Measurements from ENCODE around the gene DOK7. TPM values are rescaled to one million over a fixed set of nuclear protein-coding genes. Genes with fewer than 3 reads are reported as not detected.

The DOK7 gene
- total RNA-seq, 2 donors from 2014 or later: 8.2 to 16.4 TPM

DNA sequence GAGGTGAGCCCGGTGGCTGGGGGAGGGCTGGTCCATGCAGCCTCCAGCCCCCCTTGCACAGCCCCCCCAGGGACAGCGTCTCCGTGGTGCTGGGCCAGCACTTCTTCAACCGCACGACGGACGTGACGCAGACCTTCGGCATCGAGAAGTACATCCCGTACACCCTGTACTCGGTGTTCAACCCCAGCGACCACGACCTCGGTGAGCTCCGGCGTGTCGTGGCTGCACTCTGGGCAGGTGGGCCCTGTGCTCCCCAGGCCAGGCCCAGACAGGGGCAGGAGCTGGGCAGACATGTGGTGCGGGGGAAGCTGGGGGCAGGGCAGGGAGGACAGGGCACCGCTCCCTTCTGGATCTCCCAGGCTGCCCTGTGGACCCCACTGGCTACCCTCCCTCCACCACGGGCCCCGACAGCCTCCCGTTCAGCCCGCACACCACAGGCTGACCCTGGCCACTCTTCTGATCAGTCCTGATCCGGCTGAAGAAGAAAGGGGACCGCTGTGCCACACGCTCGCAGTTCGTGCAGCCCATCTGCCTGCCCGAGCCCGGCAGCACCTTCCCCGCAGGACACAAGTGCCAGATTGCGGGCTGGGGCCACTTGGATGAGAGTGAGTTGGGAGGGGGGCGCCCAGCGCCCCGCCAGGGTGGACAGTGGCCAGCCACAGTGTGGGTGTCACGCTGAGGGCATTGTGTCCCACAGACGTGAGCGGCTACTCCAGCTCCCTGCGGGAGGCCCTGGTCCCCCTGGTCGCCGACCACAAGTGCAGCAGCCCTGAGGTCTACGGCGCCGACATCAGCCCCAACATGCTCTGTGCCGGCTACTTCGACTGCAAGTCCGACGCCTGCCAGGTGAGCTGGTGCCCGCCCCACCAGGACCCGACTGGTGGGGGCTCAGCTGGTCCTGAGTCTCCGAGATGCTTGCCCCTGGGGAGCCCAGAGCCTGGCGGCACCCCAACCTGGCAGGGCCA, 15.4 kb upstream of the DOK7 start:
- no peaks in the 10 kb centered on the region for H3K4me1 ChIP-seq (replicated peaks)
- H3K4me3 ChIP-seq: no peak overlapping the region
- intact Hi-C loops (cut with DNase I): loop anchor here (5.0 kb wide), 1 partner anchor 245 kb away; no protein-coding TSS in a partner anchor
- 93% methylated on average over 51 of the region's 53 CpGs for WGBS
- TF ChIP-seq POLR2A (IDR thresholded peaks at IDR 0.05) (no peak), POLR2AphosphoS5 (IDR thresholded peaks at IDR 0.05) (no peak)
- H3K36me3 ChIP-seq: no peaks in the 10 kb centered on the region
- DNase-seq (ENCODE audit: low spot score): no peak
- no peak overlapping the region for H3K27ac ChIP-seq
- H3K27me3 ChIP-seq (replicated peaks; ENCODE audit: insufficient read depth): no peaks in the 10 kb centered on the region
- no peaks in the 10 kb centered on the region for H3K9me3 ChIP-seq

DNA sequence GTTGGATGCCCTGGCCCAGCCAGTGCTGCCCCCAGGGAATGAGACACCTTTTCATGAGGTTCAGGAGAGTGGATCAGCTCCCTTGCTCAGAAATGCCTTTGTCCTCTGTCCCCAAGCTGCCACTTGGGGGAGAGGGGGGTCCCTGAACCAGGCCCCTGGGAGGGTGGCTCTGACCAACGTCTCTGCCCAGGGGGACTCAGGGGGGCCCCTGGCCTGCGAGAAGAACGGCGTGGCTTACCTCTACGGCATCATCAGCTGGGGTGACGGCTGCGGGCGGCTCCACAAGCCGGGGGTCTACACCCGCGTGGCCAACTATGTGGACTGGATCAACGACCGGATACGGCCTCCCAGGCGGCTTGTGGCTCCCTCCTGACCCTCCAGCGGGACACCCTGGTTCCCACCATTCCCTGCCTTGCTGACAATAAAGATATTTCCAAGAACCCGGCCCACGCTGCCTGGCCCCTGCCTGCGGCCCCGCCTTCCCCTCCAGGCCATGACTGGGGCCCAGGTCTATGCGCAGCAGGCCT, 14.0 kb upstream of the DOK7 start:
- 90% methylated on average over 21 of the region's 21 CpGs for WGBS

DNA sequence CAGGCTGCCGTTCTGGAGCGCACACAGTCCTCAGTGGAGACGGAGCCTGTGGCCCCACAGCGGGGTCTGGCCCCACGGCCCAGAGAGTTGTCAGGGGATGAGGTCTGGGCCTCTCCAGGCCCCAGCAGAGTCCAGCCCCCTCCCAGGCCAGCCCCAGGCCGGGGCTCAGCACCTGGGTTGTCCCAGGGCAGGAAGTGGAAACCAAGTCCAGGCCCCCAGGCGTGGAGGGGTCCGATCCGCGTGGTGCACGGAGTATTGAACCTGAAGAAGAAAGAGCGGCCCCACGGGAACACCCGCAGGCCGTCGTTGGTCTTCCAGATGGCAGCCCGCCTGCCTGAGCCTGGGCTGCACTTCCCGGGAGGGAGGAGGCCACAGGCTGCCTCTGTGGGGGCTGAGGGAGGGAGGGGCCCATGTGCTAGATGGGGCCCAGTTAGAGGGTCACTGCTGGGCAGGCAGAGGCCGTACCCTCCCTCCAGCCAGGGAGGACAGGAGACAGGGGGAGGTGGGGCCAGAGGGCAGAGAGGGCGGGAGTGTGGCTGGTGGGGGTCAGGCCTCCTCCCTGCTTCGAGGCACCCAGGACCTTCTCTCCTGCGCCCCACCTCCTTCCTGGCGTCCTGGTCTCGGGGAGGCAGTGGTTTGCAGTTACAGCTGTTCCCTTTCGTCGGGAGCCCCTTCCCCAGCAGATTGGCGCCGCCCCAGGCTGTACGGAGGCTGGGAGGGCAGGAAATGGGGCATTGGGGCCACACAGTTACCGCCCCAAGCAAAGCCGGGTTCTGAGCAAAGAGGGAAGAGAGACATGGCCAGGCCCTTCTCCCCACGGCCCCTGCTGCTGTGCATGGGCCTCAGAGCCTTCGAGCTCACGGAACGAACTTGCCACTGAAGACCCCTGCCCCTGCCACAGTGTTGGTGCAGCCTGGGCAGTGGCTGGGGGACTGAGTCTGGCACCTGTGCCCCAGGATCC, 13.3 kb upstream of the DOK7 start:
- H3K9me3 ChIP-seq: no peaks in the 10 kb centered on the region
- DNase-seq (ENCODE audit: low spot score): no peak
- TF ChIP-seq, protein P1, sequence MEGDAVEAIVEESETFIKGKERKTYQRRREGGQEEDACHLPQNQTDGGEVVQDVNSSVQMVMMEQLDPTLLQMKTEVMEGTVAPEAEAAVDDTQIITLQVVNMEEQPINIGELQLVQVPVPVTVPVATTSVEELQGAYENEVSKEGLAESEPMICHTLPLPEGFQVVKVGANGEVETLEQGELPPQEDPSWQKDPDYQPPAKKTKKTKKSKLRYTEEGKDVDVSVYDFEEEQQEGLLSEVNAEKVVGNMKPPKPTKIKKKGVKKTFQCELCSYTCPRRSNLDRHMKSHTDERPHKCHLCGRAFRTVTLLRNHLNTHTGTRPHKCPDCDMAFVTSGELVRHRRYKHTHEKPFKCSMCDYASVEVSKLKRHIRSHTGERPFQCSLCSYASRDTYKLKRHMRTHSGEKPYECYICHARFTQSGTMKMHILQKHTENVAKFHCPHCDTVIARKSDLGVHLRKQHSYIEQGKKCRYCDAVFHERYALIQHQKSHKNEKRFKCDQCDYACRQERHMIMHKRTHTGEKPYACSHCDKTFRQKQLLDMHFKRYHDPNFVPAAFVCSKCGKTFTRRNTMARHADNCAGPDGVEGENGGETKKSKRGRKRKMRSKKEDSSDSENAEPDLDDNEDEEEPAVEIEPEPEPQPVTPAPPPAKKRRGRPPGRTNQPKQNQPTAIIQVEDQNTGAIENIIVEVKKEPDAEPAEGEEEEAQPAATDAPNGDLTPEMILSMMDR (IDR thresholded peaks at IDR 0.05): no peak
- TF ChIP-seq POLR2AphosphoS5 (IDR thresholded peaks at IDR 0.05): no peak
- no peak for TF ChIP-seq POLR2A (IDR thresholded peaks at IDR 0.05)
- intact Hi-C loops (cut with DNase I): loop anchor here (5.0 kb wide), 1 partner anchor 248 kb away; no protein-coding TSS in a partner anchor
- WGBS: 83% methylated on average over 32 of the region's 35 CpGs
- H3K27ac ChIP-seq: no peak overlapping the region
- H3K4me3 ChIP-seq: no peak overlapping the region
- H3K27me3 ChIP-seq (replicated peaks; ENCODE audit: insufficient read depth): no peaks in the 10 kb centered on the region
- H3K36me3 ChIP-seq: no peaks in the 10 kb centered on the region
- H3K4me1 ChIP-seq (replicated peaks): no peaks in the 10 kb centered on the region

More for the DNA sequence above, 14.0 kb upstream of the DOK7 start:
- TF ChIP-seq POLR2AphosphoS5 (IDR thresholded peaks at IDR 0.05): no peak
- no peak for TF ChIP-seq POLR2A (IDR thresholded peaks at IDR 0.05)
- TF ChIP-seq, protein P1 (IDR thresholded peaks at IDR 0.05): no peak
- H3K4me3 ChIP-seq: no peak overlapping the region
- H3K4me1 ChIP-seq (replicated peaks): no peaks in the 10 kb centered on the region
- no peaks in the 10 kb centered on the region for H3K9me3 ChIP-seq
- no peak overlapping the region for H3K27ac ChIP-seq
- no peak for DNase-seq (ENCODE audit: low spot score)
- H3K27me3 ChIP-seq (replicated peaks; ENCODE audit: insufficient read depth): no peaks in the 10 kb centered on the region
- intact Hi-C loops (cut with DNase I): loop anchor here (5.0 kb wide), 1 partner anchor 247 kb away; no protein-coding TSS in a partner anchor
- no peaks in the 10 kb centered on the region for H3K36me3 ChIP-seq

DNA sequence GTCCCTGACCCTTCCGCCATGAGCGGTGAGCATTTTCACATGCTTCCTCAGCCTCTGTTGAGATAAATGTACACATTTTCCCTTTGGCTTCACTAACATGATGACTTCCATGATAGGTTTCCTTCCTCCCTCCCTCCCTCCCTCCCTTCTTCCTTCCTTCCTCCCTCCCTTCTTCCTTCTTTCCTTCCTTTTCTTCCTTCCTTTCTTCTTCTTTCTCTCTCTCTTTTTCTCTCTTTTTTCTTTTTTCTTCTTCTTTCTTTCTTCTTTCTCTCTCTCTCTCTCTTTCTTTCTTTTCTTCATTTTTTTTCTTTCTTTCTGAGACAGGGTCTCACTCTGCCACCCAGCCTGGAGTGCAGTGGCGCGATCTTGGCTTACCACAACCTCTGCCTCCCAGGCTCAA, 12.5 kb upstream of the DOK7 start:
- DNase-seq (ENCODE audit: low spot score): no peak
- no peaks in the 10 kb centered on the region for H3K4me1 ChIP-seq (replicated peaks)
- H3K9me3 ChIP-seq: no peaks in the 10 kb centered on the region
- TF ChIP-seq POLR2A (IDR thresholded peaks at IDR 0.05): no peak
- no peak for TF ChIP-seq POLR2AphosphoS5 (IDR thresholded peaks at IDR 0.05)
- TF ChIP-seq, protein P1 (IDR thresholded peaks at IDR 0.05): no peak
- intact Hi-C loops (cut with DNase I): no loop called here
- no peaks in the 10 kb centered on the region for H3K36me3 ChIP-seq
- H3K27me3 ChIP-seq (replicated peaks; ENCODE audit: insufficient read depth): no peaks in the 10 kb centered on the region
- no peak overlapping the region for H3K4me3 ChIP-seq
- 100% methylated on average over 4 of the region's 4 CpGs for WGBS
- H3K27ac ChIP-seq: no peak overlapping the region

DNA sequence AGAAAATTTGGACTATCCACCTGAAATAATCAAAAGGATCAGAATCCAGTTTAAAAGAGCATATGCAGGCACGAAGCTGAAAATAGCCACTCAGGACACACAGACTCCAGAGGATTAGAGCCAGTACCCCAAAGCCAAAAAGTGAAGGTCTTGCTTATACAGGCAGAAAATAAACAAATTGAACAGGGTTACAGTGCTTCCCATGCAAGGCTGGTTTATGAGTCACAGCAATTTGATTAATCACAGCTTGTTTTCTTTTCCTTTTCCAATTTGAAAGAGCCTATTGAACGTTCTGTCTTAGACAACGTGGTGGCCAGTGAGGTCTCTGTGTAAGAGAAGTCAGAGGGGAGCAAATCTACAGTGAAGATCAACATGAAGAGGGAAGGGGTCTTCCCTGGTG, 11.2 kb upstream of the DOK7 start:
- TF ChIP-seq POLR2AphosphoS5 (IDR thresholded peaks at IDR 0.05): no peak
- TF ChIP-seq POLR2A (IDR thresholded peaks at IDR 0.05): no peak
- TF ChIP-seq, protein P1 (IDR thresholded peaks at IDR 0.05): no peak
- H3K27ac ChIP-seq: no peak overlapping the region
- DNase-seq (ENCODE audit: low spot score): no peak

More for the DNA sequence above, 11.2 kb upstream of the DOK7 start:
- WGBS: 30% methylated on average over 3 of the region's 3 CpGs
- no peaks in the 10 kb centered on the region for H3K36me3 ChIP-seq
- no peaks in the 10 kb centered on the region for H3K4me1 ChIP-seq (replicated peaks)
- H3K4me3 ChIP-seq: no peak overlapping the region
- intact Hi-C loops (cut with DNase I): no loop called here
- no peaks in the 10 kb centered on the region for H3K27me3 ChIP-seq (replicated peaks; ENCODE audit: insufficient read depth)
- H3K9me3 ChIP-seq: no peaks in the 10 kb centered on the region
